Measurements from ENCODE around the gene KRTAP4-16.

DNA sequence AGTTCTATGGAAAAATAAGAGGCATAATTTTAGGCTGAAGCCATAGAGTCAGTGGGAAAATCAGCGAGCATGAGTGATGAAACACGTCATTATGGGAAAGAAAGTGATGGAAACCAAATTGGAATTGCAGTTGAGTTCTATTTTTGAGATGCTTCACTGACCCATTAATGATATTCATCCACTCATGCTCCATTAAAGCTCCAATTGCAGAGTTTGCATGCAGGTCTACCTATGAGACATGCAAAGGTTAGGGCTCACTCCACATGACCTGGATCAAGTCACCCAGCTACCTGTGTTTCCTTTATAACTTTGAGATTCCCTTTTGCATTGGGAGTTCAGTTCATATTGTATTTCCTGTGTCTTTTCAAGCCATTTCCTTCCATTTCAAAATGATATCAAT, 28.3 kb downstream of the KRTAP4-16 start:
- TF ChIP-seq, protein P1, sequence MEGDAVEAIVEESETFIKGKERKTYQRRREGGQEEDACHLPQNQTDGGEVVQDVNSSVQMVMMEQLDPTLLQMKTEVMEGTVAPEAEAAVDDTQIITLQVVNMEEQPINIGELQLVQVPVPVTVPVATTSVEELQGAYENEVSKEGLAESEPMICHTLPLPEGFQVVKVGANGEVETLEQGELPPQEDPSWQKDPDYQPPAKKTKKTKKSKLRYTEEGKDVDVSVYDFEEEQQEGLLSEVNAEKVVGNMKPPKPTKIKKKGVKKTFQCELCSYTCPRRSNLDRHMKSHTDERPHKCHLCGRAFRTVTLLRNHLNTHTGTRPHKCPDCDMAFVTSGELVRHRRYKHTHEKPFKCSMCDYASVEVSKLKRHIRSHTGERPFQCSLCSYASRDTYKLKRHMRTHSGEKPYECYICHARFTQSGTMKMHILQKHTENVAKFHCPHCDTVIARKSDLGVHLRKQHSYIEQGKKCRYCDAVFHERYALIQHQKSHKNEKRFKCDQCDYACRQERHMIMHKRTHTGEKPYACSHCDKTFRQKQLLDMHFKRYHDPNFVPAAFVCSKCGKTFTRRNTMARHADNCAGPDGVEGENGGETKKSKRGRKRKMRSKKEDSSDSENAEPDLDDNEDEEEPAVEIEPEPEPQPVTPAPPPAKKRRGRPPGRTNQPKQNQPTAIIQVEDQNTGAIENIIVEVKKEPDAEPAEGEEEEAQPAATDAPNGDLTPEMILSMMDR (IDR thresholded peaks at IDR 0.05 in 2 of 3, conservative IDR thresholded peaks at IDR 0.05 in 1 of 3; ENCODE audit: borderline replicate concordance in 1 of 3, insufficient read depth in 1 of 3, low read depth in 2 of 3, low read length in 2 of 3) = no peak
- TF ChIP-seq TCF7L2 (IDR thresholded peaks at IDR 0.05; ENCODE audit: borderline replicate concordance, extremely low read depth, insufficient read depth, insufficient read length) (no peak), POLR2A (IDR thresholded peaks at IDR 0.05; ENCODE audit: borderline replicate concordance, extremely low read depth, insufficient read depth, insufficient read length) (no peak), EZH2 (IDR thresholded peaks at IDR 0.05) (no peak)
- TF ChIP-seq, protein P2, sequence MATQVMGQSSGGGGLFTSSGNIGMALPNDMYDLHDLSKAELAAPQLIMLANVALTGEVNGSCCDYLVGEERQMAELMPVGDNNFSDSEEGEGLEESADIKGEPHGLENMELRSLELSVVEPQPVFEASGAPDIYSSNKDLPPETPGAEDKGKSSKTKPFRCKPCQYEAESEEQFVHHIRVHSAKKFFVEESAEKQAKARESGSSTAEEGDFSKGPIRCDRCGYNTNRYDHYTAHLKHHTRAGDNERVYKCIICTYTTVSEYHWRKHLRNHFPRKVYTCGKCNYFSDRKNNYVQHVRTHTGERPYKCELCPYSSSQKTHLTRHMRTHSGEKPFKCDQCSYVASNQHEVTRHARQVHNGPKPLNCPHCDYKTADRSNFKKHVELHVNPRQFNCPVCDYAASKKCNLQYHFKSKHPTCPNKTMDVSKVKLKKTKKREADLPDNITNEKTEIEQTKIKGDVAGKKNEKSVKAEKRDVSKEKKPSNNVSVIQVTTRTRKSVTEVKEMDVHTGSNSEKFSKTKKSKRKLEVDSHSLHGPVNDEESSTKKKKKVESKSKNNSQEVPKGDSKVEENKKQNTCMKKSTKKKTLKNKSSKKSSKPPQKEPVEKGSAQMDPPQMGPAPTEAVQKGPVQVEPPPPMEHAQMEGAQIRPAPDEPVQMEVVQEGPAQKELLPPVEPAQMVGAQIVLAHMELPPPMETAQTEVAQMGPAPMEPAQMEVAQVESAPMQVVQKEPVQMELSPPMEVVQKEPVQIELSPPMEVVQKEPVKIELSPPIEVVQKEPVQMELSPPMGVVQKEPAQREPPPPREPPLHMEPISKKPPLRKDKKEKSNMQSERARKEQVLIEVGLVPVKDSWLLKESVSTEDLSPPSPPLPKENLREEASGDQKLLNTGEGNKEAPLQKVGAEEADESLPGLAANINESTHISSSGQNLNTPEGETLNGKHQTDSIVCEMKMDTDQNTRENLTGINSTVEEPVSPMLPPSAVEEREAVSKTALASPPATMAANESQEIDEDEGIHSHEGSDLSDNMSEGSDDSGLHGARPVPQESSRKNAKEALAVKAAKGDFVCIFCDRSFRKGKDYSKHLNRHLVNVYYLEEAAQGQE (IDR thresholded peaks at IDR 0.05; ENCODE audit: low read depth) = no peak
- TF ChIP-seq, protein P3, sequence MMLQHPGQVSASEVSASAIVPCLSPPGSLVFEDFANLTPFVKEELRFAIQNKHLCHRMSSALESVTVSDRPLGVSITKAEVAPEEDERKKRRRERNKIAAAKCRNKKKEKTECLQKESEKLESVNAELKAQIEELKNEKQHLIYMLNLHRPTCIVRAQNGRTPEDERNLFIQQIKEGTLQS (IDR thresholded peaks at IDR 0.05) = no peak
- TF ChIP-seq, protein P4, sequence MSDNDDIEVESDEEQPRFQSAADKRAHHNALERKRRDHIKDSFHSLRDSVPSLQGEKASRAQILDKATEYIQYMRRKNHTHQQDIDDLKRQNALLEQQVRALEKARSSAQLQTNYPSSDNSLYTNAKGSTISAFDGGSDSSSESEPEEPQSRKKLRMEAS (IDR thresholded peaks at IDR 0.05) = no peak
